T-helper 2 cell treated with Interferon-gamma antibody and Interleukin-4, amounts not matched to agents 5 μg/mL and 100 μg/mL, for 36 hours (primary cell): Measurements from ENCODE around the gene ZFHX3.

ENCODE experiments used
- DNase-seq: peaks from one replicate; pipeline ENCODE4 v3.0.0; 2021; ENCODE audit warnings: low spot score
- H3K27ac Mint-ChIP-seq: one replicate; pipeline ENCODE4 v1.8.0; 2021; ENCODE audit warnings: mild to moderate bottlenecking, mixed read lengths
- H3K27me3 Mint-ChIP-seq: one replicate; pipeline ENCODE4 v1.8.0; 2021; ENCODE audit warnings: low read depth, mixed read lengths
- H3K36me3 Mint-ChIP-seq: one replicate; pipeline ENCODE4 v1.8.0; 2021; ENCODE audit warnings: low read depth, mixed read lengths
- H3K4me1 Mint-ChIP-seq: one replicate; pipeline ENCODE4 v1.8.0; 2021; ENCODE audit warnings: low read depth, mixed read lengths
- H3K4me3 Mint-ChIP-seq: one replicate; pipeline ENCODE4 v1.8.0; 2022; ENCODE audit warnings: mild to moderate bottlenecking, moderate library complexity, mixed read lengths
- H3K9me3 Mint-ChIP-seq: one replicate; pipeline ENCODE4 v1.8.0; 2021; ENCODE audit warnings: mixed read lengths

The ZFHX3 gene

DNA sequence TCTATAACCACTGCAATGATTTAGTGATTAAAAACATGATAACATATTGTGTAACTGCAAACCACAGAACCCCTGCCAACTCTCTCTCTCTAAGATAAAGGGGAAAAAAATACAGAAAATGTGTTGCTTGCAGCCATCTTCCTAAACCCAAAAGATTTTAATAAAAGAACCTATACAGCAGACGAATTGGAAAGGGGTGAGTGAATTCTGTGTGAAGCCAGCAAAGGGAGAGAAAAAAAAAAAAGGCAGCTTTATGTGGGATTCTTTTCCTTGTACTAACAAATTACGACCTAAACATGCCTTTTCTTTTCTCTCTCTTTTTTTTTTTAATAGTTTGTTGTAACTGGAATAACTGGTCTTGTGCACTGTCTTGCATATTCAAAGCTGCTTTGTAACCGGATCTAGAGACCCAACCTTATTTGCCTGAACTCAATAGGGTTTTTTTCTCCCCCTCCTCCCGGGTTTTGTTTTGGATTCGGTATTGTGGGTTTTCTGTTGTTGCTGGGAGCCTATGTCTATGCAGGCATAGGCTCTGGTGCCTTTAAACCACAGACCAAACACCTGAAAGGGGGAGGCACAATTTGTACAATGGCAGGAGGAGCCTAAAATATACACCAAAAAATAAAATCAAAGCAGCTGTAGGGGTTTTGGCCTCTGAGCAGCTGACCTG lies 7.0 kb upstream of the ZFHX3 start:
- no peak overlapping the region for H3K4me3 Mint-ChIP-seq
- no peak overlapping the region for H3K27ac Mint-ChIP-seq
- H3K36me3 Mint-ChIP-seq = no peaks in the 10 kb centered on the region
- H3K4me1 Mint-ChIP-seq = peaks cover 18% of the 10 kb centered on the region
- DNase-seq = no peak
- H3K9me3 Mint-ChIP-seq = no peaks in the 10 kb centered on the region
- peaks cover 12% of the 10 kb centered on the region for H3K27me3 Mint-ChIP-seq

DNA sequence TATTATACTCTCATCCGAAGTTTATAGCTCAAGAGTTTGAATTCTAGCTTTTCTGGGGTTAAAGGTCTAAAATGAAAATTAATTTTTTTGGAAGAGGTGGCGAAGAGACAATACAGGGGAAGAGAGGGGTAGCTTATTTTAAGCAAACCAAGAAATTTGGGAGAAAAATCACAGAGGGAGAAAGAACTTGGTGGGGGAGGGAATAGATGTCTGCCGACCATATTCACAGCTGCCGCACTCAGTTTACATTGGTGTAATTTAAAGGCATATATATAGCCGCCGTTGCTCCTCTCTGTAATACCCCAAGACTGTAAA lies 6.5 kb upstream of the ZFHX3 start:
- no peak for DNase-seq
- Mint-ChIP-seq H3K27me3 (peaks cover 7% of the 10 kb centered on the region), H3K4me3 (no peak overlapping the region), H3K36me3 (no peaks in the 10 kb centered on the region), H3K27ac (no peak overlapping the region), H3K4me1 (peaks cover 16% of the 10 kb centered on the region), H3K9me3 (no peaks in the 10 kb centered on the region)

DNA sequence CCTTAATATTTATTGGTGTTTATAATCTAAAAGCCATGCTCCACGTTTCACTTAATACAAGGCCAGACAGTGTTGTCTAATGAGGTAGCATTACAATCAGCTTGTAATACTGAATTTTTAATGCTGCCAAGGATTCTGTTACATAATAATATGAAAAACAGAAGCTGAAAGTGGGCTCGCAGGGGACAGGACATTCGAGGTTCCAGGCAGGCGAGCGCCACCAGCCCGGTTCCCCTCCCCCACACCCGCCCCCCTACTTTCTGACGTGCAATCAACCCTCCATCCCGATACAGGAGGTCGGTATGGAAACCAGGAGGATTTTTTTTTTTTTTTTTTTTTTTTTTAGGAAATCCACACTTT lies 6.2 kb upstream of the ZFHX3 start:
- H3K4me1 Mint-ChIP-seq = peaks cover 13% of the 10 kb centered on the region
- H3K27ac Mint-ChIP-seq = no peak overlapping the region
- H3K36me3 Mint-ChIP-seq = no peaks in the 10 kb centered on the region
- no peaks in the 10 kb centered on the region for H3K9me3 Mint-ChIP-seq
- DNase-seq = no peak
- peaks cover 6% of the 10 kb centered on the region for H3K27me3 Mint-ChIP-seq
- H3K4me3 Mint-ChIP-seq = no peak overlapping the region

DNA sequence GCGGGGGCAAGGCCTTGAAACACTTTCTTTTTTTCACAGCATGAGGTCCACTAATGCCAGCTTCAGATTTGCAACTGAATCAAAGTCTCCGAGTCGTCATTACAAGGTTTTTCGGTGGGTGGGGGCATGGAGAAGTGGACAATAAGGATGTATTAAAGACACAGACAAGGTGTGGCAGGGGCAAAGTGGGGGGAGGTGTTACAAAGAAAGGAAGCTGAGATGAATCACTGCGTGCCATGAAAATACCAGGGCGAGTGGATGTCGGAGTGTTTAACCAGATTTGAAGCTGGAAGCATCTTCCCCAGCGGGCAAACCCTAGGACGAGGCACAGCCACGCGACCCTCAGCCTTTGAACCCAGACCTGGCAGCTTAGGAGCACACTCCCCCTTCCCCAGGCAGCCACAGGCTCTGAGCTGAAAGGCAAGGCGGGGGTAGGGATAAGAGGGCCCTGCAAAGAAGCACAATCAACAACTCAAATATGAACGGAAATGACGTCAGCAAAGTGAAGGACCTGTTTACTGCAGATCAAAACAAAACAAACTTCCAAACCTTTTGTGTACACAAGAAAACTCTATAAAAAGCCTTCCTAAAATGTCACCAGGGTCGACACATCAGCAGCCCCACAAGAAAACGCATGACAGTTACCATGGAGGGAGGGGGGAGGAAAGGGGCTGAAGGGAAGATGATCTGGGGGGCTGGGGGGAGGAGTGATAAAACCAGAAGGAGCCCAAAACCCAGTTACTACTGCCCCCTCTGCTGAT lies 5.6 kb upstream of the ZFHX3 start:
- H3K36me3 Mint-ChIP-seq = no peaks in the 10 kb centered on the region
- H3K4me3 Mint-ChIP-seq = no peak overlapping the region
- H3K27me3 Mint-ChIP-seq = peaks cover 8% of the 10 kb centered on the region
- no peaks in the 10 kb centered on the region for H3K9me3 Mint-ChIP-seq
- DNase-seq = no peak
- no peak overlapping the region for H3K27ac Mint-ChIP-seq
- peaks cover 10% of the 10 kb centered on the region for H3K4me1 Mint-ChIP-seq

DNA sequence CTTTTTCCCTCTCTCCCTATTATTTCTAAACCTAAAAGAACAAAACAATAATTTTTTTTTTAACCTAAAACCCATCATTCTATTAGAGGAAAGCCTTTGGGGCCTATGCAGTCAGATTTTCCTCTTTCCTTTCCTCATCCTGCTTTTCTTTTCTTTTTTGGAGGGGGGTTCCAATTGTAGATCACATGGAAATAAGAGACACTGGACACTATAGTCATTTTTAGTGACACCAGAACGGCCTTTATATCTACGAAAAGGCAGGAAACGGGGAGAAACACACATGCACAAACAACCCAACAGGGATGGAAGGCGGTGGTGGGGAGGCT lies 5.1 kb upstream of the ZFHX3 start:
- Mint-ChIP-seq H3K36me3 (no peaks in the 10 kb centered on the region), H3K9me3 (no peaks in the 10 kb centered on the region), H3K4me3 (no peak overlapping the region), H3K27me3 (peaks cover 9% of the 10 kb centered on the region), H3K4me1 (peaks cover 10% of the 10 kb centered on the region), H3K27ac (no peak overlapping the region)
- DNase-seq = no peak

DNA sequence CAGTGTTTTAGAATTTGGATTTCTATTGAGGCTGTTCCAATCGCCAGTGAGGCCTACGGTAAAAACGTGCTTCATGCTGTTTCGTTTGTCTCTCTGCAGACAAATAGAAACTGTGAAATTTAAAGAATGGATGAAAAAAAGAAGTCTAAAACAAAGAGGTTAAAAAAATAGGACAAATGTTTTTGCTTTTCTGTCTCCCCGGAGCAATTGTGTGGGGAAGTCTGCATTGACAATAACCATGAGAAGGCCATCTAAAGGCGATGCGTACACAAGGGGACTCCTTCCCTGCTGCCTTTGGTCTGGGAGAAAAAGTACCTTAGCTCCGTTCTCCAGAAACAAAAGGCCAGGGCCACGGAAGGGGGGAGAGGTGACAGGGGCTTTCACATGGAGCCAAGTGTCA lies 4.6 kb upstream of the ZFHX3 start:
- H3K4me1 Mint-ChIP-seq = peaks cover 10% of the 10 kb centered on the region
- H3K9me3 Mint-ChIP-seq = no peaks in the 10 kb centered on the region
- peaks cover 9% of the 10 kb centered on the region for H3K27me3 Mint-ChIP-seq
- no peaks in the 10 kb centered on the region for H3K36me3 Mint-ChIP-seq
- H3K4me3 Mint-ChIP-seq = no peak overlapping the region
- no peak for DNase-seq
- H3K27ac Mint-ChIP-seq = no peak overlapping the region

DNA sequence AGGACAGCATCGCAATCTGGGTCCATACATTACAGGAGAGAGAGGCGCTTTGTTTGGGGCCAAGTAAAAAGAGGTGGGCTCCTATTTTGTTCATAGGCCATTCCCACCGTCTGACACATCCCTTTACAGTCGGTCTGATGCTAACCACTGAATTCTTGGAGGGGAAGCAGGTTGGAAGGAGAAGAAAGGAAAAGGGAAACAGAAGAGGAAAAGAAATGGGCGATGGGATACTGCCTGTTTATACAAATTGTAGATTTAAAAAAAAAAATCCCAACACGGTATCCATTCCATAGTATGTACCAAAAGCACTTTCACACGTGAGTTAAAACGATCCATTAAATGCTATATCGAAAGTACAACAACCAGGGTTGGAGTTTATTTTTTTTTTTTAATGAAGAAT lies 4.0 kb upstream of the ZFHX3 start:
- H3K4me3 Mint-ChIP-seq = no peak overlapping the region
- H3K27me3 Mint-ChIP-seq = peaks cover 14% of the 10 kb centered on the region
- H3K27ac Mint-ChIP-seq = no peak overlapping the region

DNA sequence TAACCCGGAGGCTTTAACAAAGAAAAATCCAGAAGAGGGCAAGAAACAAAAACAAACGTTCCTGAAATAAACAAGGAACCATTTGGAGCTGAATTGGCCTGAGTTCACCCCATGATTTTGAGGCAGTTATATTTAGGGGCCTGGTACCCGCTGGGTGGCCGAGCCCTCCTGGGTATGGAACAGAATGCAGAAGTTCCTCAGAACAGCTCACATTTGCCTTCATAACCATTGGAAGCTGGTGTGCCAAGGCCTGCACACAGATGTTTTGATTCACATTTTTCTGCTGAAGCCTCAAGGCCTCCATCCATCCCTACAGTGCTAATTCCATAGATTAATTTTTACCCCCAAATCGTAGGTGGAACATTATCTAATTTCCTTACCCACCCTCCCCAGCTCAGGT lies 3.3 kb upstream of the ZFHX3 start:
- Mint-ChIP-seq H3K4me1 (peaks cover 7% of the 10 kb centered on the region), H3K27ac (no peak overlapping the region), H3K36me3 (no peaks in the 10 kb centered on the region), H3K27me3 (peaks cover 22% of the 10 kb centered on the region), H3K9me3 (no peaks in the 10 kb centered on the region), H3K4me3 (no peak overlapping the region)
- DNase-seq = no peak

More for the DNA sequence above, 4.0 kb upstream of the ZFHX3 start:
- DNase-seq = no peak
- Mint-ChIP-seq H3K4me1 (peaks cover 7% of the 10 kb centered on the region), H3K9me3 (no peaks in the 10 kb centered on the region), H3K36me3 (no peaks in the 10 kb centered on the region)

DNA sequence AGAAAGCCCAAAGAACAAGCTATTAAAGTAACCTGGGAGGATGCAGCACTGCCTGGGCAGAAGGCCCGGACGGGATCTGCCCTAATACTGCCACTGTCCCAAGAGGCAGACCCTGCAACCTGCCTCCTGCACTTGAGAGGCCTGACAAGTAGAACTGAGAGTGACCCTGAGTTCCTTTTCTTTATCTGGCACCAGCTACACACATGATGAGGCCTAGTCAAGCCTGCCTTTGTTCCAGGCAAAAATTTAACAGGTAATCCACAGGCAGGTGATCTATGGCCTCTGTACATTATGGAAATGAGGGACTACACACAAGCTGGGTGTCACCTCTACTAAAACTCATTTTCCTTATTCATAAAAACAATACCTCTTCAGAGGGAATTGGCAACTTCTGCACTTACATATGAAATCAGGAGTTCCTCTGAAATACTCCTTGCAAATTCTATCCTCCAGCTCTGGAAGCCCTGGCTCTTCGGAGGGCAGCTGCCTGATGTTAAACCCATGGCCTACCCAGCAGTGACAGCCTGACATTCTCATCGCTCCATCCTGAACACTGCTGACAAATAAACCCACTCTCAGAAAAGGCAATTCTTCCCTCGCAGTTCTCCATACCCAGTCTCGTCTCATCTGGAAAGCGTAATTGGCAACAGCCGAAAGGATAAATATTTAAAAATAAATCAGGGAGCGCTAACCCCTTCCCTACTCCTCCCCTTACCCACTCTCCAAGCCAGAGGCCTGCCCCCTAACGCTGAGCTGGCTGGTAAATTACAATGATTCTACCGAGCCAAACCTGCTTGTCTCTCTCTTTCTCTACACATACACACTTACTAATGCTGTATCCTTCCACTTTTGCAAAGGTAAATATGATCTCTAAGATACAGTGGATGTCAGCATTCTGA lies 2.5 kb upstream of the ZFHX3 start:
- H3K36me3 Mint-ChIP-seq = no peaks in the 10 kb centered on the region
- no peaks in the 10 kb centered on the region for H3K9me3 Mint-ChIP-seq
- H3K4me3 Mint-ChIP-seq = no peak overlapping the region
- no peak for DNase-seq
- peaks cover 29% of the 10 kb centered on the region for H3K27me3 Mint-ChIP-seq
- H3K4me1 Mint-ChIP-seq = peaks cover 4% of the 10 kb centered on the region
- no peak overlapping the region for H3K27ac Mint-ChIP-seq

DNA sequence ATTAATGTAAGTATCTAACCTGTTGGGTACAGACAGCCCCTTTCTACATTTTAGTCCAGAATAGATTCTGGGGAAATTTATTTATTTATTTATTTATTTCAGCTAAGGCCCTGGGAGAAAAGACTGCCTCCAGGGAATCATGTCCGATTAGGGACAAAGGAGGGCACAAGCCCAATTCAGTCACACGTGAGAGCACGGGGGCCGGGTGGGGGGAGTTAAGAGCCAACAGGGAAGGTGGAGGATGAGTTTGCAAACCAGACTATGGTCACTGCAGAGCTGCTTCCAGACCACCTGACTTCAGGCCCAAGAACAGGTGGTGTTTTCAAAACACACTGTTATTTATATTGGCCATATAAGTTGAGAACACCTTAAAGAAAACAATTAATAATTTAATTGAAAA lies 1.6 kb upstream of the ZFHX3 start:
- peaks cover 34% of the 10 kb centered on the region for H3K27me3 Mint-ChIP-seq
- peaks cover 1% of the 10 kb centered on the region for H3K4me1 Mint-ChIP-seq
- DNase-seq = no peak
- H3K36me3 Mint-ChIP-seq = no peaks in the 10 kb centered on the region
- no peaks in the 10 kb centered on the region for H3K9me3 Mint-ChIP-seq
- no peak overlapping the region for H3K4me3 Mint-ChIP-seq
- H3K27ac Mint-ChIP-seq = no peak overlapping the region

DNA sequence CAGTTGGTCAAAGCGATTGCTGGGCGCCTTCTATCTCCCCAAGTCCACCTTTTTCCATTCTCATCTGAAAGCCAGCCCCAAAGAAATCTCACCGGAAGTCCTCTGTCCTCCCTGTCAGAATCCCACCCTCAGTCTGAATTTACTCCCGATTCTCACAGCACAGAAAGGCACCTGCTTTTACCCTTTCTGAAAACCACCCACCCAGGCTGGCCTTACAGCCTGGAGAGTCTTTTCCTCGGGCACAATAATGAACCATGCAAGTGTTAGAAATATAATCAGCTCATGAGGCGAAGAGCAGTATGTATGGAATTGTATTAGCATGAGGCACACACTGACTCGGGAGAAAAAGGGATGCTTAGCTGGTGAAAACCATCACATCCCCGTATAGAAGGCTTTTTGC lies 1.2 kb upstream of the ZFHX3 start:
- Mint-ChIP-seq H3K36me3 (no peaks in the 10 kb centered on the region), H3K4me1 (no peaks in the 10 kb centered on the region), H3K9me3 (no peaks in the 10 kb centered on the region), H3K27me3 (peaks cover 34% of the 10 kb centered on the region), H3K4me3 (no peak overlapping the region), H3K27ac (no peak overlapping the region)
- DNase-seq = no peak

DNA sequence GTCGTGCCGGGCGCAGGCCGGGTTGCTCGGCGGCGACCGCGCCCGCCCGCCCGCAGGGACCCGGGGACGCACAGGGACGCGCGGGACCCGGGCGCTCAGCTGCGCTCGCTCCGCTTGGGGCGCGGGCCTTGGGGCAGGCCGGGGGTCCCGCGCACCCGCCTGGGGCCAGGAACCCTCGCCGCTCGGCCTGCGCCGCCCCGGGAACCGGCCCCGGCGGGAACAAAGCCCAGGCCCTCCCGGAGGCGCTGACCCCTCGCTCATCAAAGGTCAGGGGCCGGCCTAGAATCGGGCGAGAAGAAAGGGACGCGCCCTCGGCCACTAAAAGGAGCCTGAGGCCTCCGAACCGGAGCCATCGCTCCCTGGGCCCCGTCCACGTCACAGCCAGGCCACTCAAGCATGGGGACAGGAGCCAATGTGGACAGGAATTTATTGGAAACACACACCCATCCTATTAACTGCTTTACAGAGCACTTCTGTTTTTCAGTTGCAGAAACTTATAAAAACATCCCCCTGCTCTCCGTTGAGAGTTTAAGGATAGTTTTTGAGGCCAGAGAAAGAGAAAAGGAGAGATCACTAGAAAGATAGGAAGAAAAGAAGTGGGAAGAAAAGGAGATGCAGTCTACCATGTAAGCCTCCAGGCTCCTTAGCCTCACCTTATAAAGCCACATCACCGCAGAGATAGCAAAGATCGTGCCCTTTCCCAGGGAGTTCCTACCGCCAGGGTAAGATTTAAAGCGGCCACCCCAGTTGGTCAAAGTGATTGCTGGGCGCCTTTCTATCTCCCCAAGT lies 558 bp upstream of the ZFHX3 start:
- Mint-ChIP-seq H3K9me3 (no peaks in the 10 kb centered on the region), H3K27ac (no peak overlapping the region), H3K27me3 (peaks cover 37% of the 10 kb centered on the region), H3K4me1 (no peaks in the 10 kb centered on the region), H3K4me3 (no peak overlapping the region), H3K36me3 (no peaks in the 10 kb centered on the region)
- DNase-seq = no peak

DNA sequence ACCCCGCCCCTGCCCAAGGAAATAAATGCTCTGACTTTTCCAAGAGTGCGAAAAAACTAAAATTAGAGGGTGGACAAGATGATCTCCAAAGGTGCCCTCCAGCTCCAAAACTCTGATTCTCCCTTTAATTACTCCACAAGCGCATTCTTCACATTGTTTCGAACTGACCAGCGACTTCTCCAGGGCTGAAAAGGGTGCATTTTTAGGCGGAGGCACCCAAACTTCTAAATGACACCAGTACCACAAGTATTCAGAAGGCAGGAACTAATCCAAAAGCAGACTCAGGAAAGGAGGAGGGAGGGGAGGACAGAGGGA lies 750 bp downstream of the ZFHX3 start:
- Mint-ChIP-seq H3K4me3 (peak overlapping the region; percentile 66), H3K27me3 (peaks cover 45% of the 10 kb centered on the region), H3K9me3 (no peaks in the 10 kb centered on the region), H3K27ac (no peak overlapping the region), H3K4me1 (no peaks in the 10 kb centered on the region), H3K36me3 (no peaks in the 10 kb centered on the region)
- no peak for DNase-seq

DNA sequence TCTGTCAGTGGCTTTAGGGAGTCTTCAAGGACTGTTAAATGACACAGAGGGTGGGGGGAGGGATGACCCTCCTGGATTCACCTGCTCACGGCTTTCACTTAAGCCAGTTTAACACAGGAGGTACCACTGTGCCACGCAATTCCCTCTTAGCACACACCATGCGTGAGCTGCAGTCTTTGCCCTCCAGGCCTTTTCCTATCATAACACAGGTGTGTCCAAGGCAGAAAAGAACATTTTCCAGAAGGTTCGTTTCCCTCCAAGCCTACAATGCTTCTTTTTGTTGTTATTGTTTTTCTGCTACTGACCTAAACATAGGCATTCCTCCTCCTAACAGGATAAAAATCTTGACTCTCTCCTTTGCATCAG lies 1.1 kb downstream of the ZFHX3 start:
- Mint-ChIP-seq H3K27me3 (peaks cover 46% of the 10 kb centered on the region), H3K4me1 (no peaks in the 10 kb centered on the region), H3K4me3 (peak overlapping the region; percentile 66), H3K36me3 (no peaks in the 10 kb centered on the region), H3K9me3 (no peaks in the 10 kb centered on the region), H3K27ac (no peak overlapping the region)
- DNase-seq = no peak
